ENCODE results near the gene C1orf105.

- TF ChIP-seq POLR2A (IDR thresholded peaks at IDR 0.05), result no peak
- no peak for TF ChIP-seq CTCF (IDR thresholded peaks at IDR 0.05)
These were observed 37.5 kb upstream of the C1orf105 start for GRCh38 chr1:172382990-172383389.
